HG03558 (cell line): Measurements from ENCODE around the gene PCCA.
"Not testable (repeated sequence)": the region's sequence is repeated elsewhere in the genome, so short reads cannot be mapped to it uniquely, and the experiment has no call there.

ENCODE experiments used
- ATAC-seq: cut with Tn5 transposase; IDR thresholded peaks from one replicate; pipeline ENCODE4 v1.9.1; 2021; ENCODE audit warnings: moderate number of reproducible peaks; ENCODE audit not compliant: unreplicated experiment; ENCODE audit errors: extremely low read depth

PCCA gene

DNA sequence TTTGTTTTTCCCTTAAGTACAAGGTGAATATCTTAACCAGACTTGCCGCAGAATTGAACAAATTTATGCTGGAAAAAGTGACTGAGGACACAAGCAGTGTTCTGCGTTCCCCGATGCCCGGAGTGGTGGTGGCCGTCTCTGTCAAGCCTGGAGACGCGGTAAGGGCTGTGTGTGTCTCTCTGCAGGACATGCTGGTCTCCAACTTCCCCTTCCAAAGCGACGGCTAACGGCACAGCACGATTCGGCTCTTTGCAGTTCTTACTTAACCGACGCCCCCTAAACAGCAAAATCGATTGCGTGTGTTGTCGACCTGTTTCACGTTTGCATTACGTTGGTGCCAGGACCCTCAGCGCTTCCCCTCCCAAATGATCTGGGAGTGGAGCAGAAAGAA is 426.5 kb downstream of the PCCA start:
- no peak for ATAC-seq

DNA sequence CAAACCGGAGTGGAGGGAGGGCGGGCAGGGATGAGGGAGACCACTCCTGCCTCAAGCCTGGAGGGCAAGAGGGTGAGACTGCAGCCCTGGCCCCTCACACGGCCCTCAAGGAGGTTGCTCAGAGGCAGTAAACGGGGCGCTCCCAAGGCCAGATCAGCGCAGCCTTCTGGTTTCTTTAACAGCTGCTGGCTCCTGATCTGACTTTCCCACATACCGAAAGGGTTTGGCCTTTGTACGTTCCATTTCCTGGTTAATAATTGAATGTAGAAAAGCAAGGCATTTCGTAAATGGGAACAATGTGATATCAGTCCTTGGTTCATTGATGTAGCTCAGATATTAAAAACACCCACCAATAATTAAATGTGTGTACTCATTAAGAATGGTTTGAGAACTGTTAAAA is 428.2 kb downstream of the PCCA start:
- ATAC-seq, result no peak

DNA sequence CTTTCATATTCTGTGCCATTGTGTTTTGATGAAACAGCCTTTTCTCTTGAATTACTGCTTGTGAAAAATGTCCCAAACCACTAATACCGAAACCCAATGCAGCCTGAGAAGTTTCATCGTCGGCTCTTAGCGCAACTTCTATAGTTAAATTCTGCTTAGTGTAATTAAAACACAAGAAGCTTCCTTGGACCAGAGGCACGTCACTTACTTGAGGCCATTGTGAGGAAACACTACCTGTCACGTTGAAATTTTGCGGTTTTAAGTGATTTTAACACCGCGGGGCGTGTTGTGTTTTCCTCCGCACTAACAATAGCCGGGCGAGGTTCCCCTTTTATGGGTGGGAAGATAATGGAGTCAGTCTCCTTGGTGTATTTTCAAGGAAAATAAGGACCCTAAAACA is 428.8 kb downstream of the PCCA start:
- no peak for ATAC-seq

DNA sequence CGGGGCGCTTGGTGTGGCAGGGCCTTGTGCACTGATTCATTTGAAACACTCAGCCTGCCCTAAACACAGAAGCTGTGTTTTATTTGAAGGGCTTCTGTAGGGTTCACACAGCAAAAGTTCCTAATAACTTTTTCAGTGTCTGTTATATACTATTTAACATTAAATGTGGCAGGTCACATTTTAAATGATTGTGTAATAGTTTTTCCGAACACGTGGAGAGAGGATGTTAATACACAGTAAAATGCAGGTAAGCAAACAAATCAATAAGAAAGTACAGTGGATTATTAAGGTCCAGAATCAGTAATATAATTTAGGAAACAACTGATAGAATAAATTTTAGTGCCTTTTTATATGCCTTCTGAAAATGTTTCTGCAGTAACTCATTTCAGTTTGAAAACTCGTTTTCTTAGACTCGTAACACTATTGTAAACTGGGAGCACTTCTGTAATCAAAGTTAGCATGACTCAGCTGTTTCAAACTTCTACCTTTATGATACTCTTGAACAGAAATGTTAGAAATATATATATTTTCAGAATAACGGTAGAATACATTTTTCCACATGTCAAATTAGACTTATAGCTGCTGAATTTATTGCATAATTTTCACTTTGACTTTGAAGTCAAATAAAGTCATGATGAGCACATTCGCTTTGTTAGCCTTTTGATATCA is 429.6 kb downstream of the PCCA start:
- no peak for ATAC-seq

DNA sequence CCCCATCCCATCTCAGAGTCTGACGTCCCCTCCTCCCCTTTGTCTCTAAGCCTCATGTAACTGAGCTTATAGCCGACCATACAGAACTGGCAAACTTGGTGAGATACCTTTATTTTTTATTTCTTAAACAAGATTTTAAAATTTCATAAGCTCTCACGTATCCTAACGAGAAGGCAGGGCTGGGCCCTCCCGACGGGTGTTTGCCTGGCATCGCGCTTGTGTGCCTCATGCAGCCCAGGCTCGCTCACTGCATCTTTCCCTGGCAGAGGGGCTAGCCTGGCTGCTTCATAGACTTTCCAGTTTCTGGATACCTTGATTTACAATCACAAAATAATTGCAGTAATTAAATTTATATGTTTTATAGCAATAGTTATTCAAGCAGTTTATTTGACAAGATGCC is 430.7 kb downstream of the PCCA start:
- no peak for ATAC-seq

DNA sequence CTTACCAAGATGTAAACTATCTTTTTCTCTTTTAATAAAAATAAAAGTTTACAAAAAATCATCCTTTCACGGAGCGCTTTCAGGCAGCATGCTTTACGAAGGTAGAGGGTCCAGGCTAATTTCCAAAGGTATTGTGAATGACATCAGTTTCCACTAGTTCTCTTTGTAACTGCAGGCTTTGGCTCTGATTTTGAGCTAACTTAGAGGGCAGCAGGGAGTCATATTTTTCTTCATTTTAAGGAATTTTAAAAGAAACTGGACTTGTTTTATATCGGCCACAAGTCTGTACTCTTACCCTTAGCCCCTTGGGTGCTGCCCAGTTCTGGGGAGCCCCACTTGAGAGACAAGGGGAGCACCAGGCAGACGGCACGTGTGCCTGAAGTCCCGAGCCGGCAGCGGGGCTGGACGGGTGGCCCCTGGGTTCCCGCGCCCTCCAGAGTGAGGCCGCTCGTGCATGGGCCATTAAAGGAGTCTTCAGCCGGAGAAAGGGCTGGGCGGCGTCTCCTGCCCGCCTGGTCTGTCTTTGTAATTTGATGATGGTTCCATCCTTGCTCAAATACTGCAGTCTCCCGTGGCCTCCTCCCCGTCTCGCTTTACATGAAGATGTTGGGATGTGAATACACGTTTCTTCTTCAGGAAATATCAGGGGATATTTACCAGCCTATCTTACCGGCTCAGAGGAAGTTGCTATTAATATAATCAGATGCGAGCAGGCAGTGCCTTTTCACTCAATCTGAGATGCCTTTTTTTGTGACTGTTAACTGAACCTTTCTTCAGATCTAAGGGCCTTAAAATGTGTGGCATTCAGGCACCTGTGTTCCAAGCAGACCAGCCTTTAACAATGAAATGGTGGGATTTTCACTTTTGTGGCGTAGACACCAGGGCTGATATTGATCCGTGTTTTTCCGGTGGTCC is 432.3 kb downstream of the PCCA start:
- no peak for ATAC-seq

DNA sequence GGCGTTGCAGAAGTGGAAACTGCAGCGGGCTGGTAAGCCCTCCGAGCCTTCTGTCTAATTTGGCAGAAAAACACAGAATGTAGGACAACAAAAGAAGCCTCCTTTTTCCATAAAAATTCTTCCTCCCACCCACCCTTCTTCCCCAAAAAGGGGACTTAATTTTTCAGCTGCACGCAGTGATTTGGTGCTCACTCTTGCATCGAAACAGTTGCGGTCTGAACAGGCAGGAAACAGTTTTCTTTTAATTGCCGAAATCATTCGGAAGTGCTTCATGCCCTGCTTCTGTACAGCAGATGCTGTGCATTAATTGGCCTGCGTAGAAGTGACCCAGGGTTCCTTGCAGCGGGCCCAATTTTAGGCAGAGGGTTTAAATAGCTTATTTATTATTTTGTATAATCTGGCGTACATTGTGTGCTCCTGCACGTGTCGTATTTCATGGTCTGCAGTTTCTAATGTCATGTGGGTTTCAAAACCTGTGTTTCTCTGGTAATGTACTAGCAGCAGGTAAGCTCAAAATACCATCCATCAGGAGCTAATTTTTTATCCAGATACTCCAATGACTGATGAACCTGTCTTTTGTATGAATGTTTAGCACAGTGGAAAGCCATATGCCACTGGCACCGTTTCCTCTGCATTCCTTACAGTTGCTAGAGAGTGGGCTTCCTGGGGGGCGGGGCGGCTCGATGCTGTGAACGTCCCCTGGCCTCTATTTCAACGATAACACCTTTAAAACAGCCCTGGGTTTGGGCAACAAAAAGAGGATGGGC is 433.1 kb downstream of the PCCA start:
- ATAC-seq, result no peak

DNA sequence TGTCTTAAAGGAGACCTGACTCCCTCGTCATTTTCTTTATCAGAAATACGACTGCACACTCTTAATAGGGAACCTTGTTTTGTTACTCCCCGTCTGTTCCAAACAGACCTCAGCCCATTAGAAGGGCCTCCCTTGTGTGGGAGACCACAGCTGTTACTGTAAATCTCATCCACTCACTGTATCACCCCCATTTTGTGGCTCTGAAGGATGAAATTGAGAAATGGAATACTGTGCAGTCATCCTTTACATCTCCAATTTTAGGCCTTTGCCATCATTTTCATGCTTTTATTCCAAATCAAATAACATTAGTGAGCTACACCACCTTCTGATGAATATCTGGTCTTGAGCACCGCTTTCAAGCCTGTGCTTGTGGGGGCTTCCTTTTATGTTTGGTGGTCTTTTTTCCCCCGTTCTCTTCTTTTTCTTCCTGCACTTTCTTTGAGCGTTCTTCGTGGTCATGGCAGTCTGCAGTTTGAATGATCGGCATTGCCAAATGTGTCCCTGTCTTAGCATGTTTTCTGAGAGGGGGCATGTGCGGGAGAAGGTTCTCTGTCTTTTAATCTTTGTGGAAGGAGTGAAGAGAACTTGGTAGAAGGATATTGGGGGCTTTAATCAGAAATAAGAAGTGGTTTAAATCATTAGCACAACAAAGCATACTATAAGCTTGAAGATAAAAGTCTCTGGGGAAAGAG is 433.9 kb downstream of the PCCA start:
- ATAC-seq, result no peak

DNA sequence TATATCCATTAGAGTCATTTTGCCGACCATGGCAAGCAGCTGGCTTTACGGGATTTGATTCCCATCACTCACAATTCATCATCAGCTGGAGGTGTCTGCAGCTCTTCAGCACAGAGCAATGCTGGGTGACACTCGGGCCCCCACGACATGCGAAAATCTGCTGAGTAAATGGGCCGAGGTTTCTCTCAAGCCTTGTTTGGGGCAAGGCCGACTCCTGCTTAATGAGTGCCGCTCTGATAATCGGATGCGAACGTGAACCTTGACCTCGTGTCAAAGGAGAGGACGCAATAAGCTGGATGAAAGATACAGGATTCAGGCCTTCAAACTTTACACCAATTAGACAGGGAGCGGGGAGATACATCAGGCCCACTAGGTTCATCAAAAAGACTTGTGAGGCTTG is 434.5 kb downstream of the PCCA start:
- ATAC-seq, result no peak

DNA sequence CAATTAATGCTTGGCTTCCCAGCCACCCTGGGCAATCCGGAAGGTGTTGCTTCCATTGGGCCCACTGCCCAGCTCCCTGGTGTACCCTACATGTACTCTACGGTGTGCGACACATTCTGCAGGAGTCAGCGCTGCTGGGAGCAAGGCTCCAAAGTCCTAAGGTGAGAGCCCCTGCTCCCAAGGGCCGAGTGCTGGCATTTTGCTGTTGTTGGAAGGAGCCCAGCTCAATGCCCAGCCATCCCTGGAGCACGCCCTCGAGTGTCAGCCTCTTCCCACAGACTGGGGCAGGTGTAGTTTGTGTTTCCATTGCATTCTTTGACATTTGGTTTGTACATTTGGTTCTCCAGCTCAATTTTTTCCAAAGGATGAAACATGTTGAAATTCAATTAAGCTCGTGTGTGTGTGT is 435.1 kb downstream of the PCCA start:
- no peak for ATAC-seq

DNA sequence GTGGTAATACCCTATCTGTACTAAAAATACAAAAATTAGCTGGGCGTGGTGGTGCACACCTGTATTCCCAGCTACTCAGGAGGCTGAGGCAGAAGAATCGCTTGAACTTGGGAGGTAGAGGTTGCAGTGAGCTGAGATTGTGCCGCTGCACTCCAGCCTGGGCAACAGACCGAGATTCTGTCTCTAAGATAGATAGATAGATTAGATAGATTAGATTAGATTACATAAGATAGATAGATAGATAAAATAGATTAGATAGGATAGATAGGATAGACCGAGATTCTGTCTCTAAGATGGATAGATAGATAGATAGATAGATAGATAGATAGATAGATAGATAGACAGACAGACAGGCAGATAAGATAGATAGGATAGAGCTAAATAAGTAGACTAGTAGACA is 435.8 kb downstream of the PCCA start:
- not testable (repeated sequence) for ATAC-seq

DNA sequence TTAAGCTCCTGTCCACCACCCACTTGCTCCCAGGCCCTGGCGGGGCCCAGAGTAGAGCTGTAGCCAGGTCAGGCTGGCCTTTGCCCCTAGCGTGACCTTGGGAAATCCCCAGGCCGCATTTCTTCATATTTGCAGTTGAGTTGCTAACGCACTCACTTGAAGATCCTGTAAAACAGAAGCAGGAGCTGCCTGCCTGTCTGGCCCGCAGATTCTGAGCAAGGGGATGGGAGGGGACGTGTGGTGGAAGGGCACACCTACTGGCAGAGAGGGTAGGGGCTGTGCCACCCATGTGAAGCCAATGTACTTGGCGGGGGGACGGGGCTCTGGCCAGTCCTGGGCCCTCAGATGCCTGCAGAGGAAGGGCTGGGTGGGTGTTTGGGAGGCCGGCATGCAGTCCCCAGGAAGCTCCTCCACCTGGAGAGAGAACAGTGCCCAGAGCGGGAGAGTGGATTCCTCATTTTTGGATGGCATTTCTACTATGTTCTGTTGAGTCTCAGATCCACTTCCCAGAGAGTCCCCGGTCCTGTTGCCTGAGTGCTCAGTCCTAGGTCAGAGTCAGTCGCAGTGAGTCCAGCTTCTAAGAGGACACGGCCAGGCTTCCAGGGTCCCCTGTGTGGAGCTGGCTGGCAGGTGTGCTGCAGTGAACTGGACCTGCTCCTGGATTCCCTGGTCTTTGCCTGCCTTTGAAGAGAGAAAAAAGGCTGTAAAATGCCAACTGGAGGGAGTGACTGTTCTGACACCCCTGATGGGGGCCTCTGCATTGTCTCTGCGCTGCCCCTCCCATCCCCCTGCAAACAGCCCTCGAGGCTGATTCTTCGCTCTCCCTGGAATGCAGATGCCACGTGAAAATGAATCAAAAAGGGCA is 436.8 kb downstream of the PCCA start:
- no peak for ATAC-seq

DNA sequence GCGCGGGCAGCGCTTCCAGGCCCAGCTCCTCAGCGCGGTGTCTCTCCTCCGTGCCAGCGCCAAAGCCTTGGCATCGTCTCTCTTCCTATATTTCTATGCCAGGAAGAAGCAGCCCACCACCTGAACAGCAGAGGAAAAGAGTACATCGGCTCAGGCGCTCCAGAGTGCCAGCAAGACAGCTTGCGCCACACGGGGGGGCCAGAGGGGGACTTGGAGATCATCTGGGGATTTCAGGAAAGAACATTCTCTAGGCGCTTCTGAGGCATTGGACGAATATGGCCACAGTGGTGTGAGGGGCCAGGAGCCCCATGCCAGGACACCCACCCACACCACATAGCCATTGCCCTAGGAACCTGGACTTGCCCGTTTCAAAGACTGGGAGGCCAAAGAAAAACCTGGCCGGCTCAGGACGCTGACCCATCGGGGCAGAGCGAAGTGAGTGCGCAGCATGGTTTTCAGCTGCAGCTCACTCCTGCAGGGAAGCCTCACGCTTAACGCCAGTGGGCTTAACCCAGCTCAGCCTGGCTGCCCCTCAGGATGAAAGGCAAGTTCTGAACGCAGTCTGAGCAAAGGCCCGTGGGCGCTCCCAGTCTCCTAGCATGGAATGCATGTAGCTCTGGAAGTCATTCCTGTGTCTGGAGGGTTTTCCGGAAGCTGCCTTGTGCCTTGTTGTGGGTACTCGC is 437.6 kb downstream of the PCCA start:
- ATAC-seq, result no peak

DNA sequence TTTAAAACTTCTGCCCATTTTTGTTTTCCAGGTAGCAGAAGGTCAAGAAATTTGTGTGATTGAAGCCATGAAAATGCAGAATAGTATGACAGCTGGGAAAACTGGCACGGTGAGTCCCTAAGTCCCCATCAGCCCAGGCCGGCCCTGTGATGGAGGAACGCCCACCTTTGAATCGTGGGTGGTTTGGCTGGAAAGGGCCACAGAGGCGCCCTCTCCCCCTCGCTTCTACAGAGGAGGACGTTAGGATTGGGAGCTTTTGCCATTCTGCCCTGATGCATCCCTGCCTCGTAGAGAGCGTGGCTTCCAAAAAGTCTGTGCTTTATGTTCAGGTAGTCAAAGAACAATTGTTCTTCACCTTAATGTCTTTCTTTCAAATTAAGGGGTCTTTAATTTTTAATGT is 438.8 kb downstream of the PCCA start:
- ATAC-seq, result no peak

DNA sequence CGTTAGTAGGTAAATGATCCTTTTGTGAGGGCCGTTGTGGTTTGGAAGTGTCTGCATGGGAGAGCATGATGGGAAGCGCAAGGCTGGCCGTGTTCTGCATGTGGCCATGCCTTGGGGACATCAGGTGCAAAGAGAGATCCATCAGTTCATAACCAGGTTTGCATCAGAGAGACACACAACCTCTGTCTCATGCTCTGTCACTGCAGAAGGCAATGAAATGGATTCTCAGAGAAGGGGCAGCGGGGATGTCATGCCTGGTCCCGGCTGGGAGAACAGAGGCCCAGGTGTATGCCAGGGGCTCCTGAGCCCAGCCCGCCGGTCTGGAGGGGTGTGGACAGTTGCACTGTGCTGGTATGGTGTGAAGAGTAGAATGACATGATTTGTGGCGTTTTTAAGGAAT is 439.5 kb downstream of the PCCA start:
- ATAC-seq, result no peak

DNA sequence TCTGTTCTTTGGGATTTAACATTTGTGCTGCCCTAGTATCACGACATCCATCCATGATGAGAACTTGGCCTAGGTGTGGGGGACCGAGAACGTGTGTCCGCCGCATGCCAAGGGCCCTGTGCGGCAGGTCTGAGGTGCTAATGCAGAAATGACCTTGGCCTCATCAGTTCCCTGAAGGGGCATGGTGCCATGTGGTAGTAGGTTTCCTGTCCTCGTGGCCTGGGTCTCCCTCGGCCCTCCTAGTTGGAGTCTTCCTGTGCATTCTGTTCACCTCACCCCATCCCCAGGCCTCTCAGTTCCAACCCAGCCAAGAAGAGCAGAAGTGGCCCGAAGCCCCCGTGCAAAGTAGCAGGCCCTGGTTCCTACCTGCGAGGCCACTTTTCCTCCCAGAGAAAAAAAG is 439.9 kb downstream of the PCCA start:
- no peak for ATAC-seq

DNA sequence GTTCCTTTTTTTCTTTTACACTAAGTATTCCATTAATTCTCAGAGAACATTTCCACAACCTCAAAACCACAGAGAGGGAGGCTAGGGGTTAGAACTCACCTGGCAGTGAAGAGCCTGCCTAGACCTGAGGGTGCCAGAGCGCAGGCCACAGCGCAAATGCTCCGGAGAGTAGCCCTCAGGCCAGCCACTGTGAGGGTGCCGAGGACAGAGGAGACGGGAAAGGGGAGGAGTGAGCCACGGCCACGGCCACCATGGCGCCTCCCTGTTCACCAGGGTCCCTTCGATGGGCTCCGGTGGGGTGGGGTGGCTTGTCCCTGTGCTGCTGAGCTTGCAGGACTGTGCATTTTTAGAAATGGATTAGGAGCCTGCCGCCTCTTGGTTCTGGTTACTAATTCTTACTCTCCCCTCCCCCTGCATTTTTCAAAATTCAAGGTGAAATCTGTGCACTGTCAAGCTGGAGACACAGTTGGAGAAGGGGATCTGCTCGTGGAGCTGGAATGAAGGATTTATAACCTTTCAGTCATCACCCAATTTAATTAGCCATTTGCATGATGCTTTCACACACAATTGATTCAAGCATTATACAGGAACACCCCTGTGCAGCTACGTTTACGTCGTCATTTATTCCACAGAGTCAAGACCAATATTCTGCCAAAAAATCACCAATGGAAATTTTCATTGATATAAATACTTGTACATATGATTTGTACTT is 440.9 kb downstream of the PCCA start:
- ATAC-seq, result no peak

DNA sequence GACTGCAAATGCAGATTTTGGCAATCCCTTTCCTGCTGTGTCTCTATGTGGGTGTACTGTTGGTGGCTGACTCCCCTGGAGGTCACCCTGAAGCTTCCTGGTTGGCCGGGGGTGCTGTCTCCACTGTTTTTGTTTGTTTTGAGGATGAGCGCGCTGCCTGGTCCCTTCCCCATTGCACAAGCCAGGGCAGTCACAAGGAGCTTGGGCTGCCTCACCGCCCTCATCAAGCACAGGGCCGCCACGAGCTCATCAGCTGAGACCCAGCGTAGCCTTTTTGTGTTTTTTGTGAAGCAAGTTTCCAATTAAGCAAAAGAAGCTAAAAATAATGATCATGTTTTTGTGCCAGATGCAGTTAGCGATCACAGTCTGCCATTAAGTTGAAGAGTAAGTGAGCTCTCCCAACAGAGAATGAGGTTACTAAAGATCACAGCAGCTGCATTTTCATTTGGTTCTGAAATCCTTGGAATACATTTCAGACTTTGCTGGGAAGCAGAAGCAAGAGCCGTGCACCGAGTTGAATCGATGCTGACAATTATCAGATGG is 441.8 kb downstream of the PCCA start:
- no peak for ATAC-seq
